ENCODE results near the gene ARHGAP45. TPM values are rescaled to one million over a fixed set of nuclear protein-coding genes. Genes with fewer than 3 reads are reported as not detected.

ARHGAP45 gene
- total and polyA plus RNA-seq, 4 donors = 3.3 to 27.5 (median 9.7) TPM

- H3K36me3 ChIP-seq (ENCODE audit: control insufficient read depth in 4 of 4, insufficient read depth in 3 of 4, low read depth in 1 of 4, low read length in 3 of 4) = peaks cover 0 to 7% (median 3%) of the 10 kb centered on the region in 4 donors
- TF ChIP-seq SP1 (IDR thresholded peaks at IDR 0.05) = peak; percentile 70
- TF ChIP-seq NR2F2 (IDR thresholded peaks at IDR 0.05) = no peak
- H3K9me3 ChIP-seq (ENCODE audit: control insufficient read depth in 4 of 4, low read length in 3 of 4) = no peaks in the 10 kb centered on the region
- WGBS = 91% methylated on average over 25 of the region's 25 CpGs
- no peak for DNase-seq (ENCODE audit: low spot score)
- no peak overlapping the region for H3K9ac ChIP-seq (ENCODE audit: low read depth in 1 of 2, low read length in 2 of 2)
- H3K4me1 ChIP-seq (ENCODE audit: control insufficient read depth in 4 of 4, insufficient read depth in 4 of 4, low read length in 3 of 4) = peaks cover 0 to 4% (median 0%) of the 10 kb centered on the region in 4 donors
- H3K27ac ChIP-seq (ENCODE audit: low read depth in 1 of 2, low read length in 2 of 2) = peak overlapping the region; percentile 83 to 91
- no peak overlapping the region for H3K4me3 ChIP-seq (ENCODE audit: low read depth in 1 of 3, low read length in 3 of 3)
- H3K27me3 ChIP-seq (ENCODE audit: control insufficient read depth in 4 of 4, insufficient read depth in 4 of 4, low read length in 3 of 4) = no peaks in the 10 kb centered on the region
Observed at GRCh38 chr19:1133471-1133929, 66.5 kb downstream of the ARHGAP45 start.

- Histone ChIP-seq H3K4me1 (ENCODE audit: control insufficient read depth in 4 of 4, insufficient read depth in 4 of 4, low read length in 3 of 4) (peaks cover 0 to 4% (median 0%) of the 10 kb centered on the region in 4 donors), H3K27me3 (ENCODE audit: control insufficient read depth in 4 of 4, insufficient read depth in 4 of 4, low read length in 3 of 4) (no peaks in the 10 kb centered on the region), H3K27ac (ENCODE audit: low read depth in 1 of 2, low read length in 2 of 2) (peak overlapping the region; percentile 83 to 91), H3K9ac (ENCODE audit: low read depth in 1 of 2, low read length in 2 of 2) (no peak overlapping the region), H3K36me3 (ENCODE audit: control insufficient read depth in 4 of 4, insufficient read depth in 3 of 4, low read depth in 1 of 4, low read length in 3 of 4) (peaks cover 4 to 7% (median 5%) of the 10 kb centered on the region in 4 donors), H3K4me3 (ENCODE audit: low read depth in 1 of 3, low read length in 3 of 3) (no peak overlapping the region), H3K9me3 (ENCODE audit: control insufficient read depth in 4 of 4, low read length in 3 of 4) (no peaks in the 10 kb centered on the region)
- no peak for DNase-seq (ENCODE audit: low spot score)
- TF ChIP-seq NR2F2 (IDR thresholded peaks at IDR 0.05) = peak; percentile 53
- TF ChIP-seq EGR1 (IDR thresholded peaks at IDR 0.05; ENCODE audit: low read depth in 2 of 2) = no peak
- WGBS = 93% methylated on average over 11 of the region's 11 CpGs
Observed at GRCh38 chr19:1134431-1134830, 67.5 kb downstream of the ARHGAP45 start.

- TF ChIP-seq JUND (IDR thresholded peaks at IDR 0.05) = no peak
- no peak for TF ChIP-seq CTCF (IDR thresholded peaks at IDR 0.05; ENCODE audit: low read depth, low read length, missing input control)
- no peak for TF ChIP-seq YY1 (IDR thresholded peaks at IDR 0.05)
- no peak for TF ChIP-seq FOXA2 (IDR thresholded peaks at IDR 0.05)
- TF ChIP-seq RAD21 (IDR thresholded peaks at IDR 0.05) = no peak
- no peak for TF ChIP-seq RXRA (IDR thresholded peaks at IDR 0.05)
- no peak for TF ChIP-seq EGR1 (IDR thresholded peaks at IDR 0.05; ENCODE audit: low read depth in 2 of 2)
- no peak for DNase-seq (ENCODE audit: low spot score)
- no peak overlapping the region for H3K27ac ChIP-seq (ENCODE audit: low read depth in 1 of 2, low read length in 2 of 2)
- peaks cover 4 to 6% (median 6%) of the 10 kb centered on the region in 4 donors for H3K36me3 ChIP-seq (ENCODE audit: control insufficient read depth in 4 of 4, insufficient read depth in 3 of 4, low read depth in 1 of 4, low read length in 3 of 4)
- H3K9me3 ChIP-seq (ENCODE audit: control insufficient read depth in 4 of 4, low read length in 3 of 4) = no peaks in the 10 kb centered on the region
- no peak overlapping the region for H3K4me3 ChIP-seq (ENCODE audit: low read depth in 1 of 3, low read length in 3 of 3)
- peaks cover 0 to 4% (median 0%) of the 10 kb centered on the region in 4 donors for H3K4me1 ChIP-seq (ENCODE audit: control insufficient read depth in 4 of 4, insufficient read depth in 4 of 4, low read length in 3 of 4)
- H3K9ac ChIP-seq (ENCODE audit: low read depth in 1 of 2, low read length in 2 of 2) = no peak overlapping the region
- H3K27me3 ChIP-seq (ENCODE audit: control insufficient read depth in 4 of 4, insufficient read depth in 4 of 4, low read length in 3 of 4) = no peaks in the 10 kb centered on the region
- WGBS = 89% methylated on average over 17 of the region's 17 CpGs
Observed at GRCh38 chr19:1135454-1135853, 68.5 kb downstream of the ARHGAP45 start.

GRCh38 chr19:1136201-1136600, 69.2 kb downstream of the ARHGAP45 start:
- Histone ChIP-seq H3K27ac (ENCODE audit: low read depth in 1 of 2, low read length in 2 of 2) (no peak overlapping the region), H3K4me3 (ENCODE audit: low read depth in 1 of 3, low read length in 3 of 3) (no peak overlapping the region), H3K9ac (ENCODE audit: low read depth in 1 of 2, low read length in 2 of 2) (no peak overlapping the region), H3K36me3 (ENCODE audit: control insufficient read depth in 4 of 4, insufficient read depth in 3 of 4, low read depth in 1 of 4, low read length in 3 of 4) (peaks cover 4 to 9% (median 7%) of the 10 kb centered on the region in 4 donors), H3K9me3 (ENCODE audit: control insufficient read depth in 4 of 4, low read length in 3 of 4) (no peaks in the 10 kb centered on the region), H3K27me3 (ENCODE audit: control insufficient read depth in 4 of 4, insufficient read depth in 4 of 4, low read length in 3 of 4) (no peaks in the 10 kb centered on the region), H3K4me1 (ENCODE audit: control insufficient read depth in 4 of 4, insufficient read depth in 4 of 4, low read length in 3 of 4) (peaks cover 0 to 3% (median 0%) of the 10 kb centered on the region in 4 donors)
- WGBS = 76% methylated on average over 12 of the region's 12 CpGs
- no peak for DNase-seq (ENCODE audit: low spot score)
- TF ChIP-seq, protein P1, sequence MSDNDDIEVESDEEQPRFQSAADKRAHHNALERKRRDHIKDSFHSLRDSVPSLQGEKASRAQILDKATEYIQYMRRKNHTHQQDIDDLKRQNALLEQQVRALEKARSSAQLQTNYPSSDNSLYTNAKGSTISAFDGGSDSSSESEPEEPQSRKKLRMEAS (IDR thresholded peaks at IDR 0.05) = no peak
- TF ChIP-seq REST (IDR thresholded peaks at IDR 0.05) = no peak
- no peak for TF ChIP-seq RAD21 (IDR thresholded peaks at IDR 0.05)
- TF ChIP-seq HNF4A (conservative IDR thresholded peaks at IDR 0.05) = no peak
- TF ChIP-seq CTCF (IDR thresholded peaks at IDR 0.05; ENCODE audit: low read depth, low read length, missing input control) = no peak
- TF ChIP-seq ZBTB33 (IDR thresholded peaks at IDR 0.05) = no peak
- TF ChIP-seq FOXA2 (IDR thresholded peaks at IDR 0.05) = no peak
- no peak for TF ChIP-seq NR2F2 (IDR thresholded peaks at IDR 0.05)
